NK-92 (cell line): Measurements from ENCODE around the gene HS2ST1.

Experiments
- DNase-seq: peaks from one replicate; lab custom pipeline; 2025; ENCODE audit not compliant: unreplicated experiment; lab: John Stamatoyannopoulos, UW

The HS2ST1 gene

GRCh38 chr1:87155170-87155569, 240.7 kb downstream of the HS2ST1 start:
- DNase-seq: no peak

- no peak for DNase-seq
Observed at GRCh38 chr1:87155648-87156047, 241.2 kb downstream of the HS2ST1 start.

- no peak for DNase-seq
Observed at GRCh38 chr1:87156124-87156523, 241.7 kb downstream of the HS2ST1 start.

- DNase-seq: no peak
Observed at GRCh38 chr1:87159378-87159915, 245.0 kb downstream of the HS2ST1 start.
